Osteoblast (primary cell): ENCODE measurements around the gene VAPA. TPM values are rescaled to one million over a fixed set of nuclear protein-coding genes. Genes with fewer than 3 reads are reported as not detected.
A peak's percentile ranks its signal among the peaks of the same experiment; 100 is the strongest.

Experiments
- DNase-seq: peaks from one replicate; pipeline ENCODE4 v3.0.0; 2011; ENCODE audit warnings: low spot score, mixed read lengths; ENCODE audit not compliant: insufficient read length; ENCODE audit errors: missing footprints
- H2AFZ ChIP-seq: 2 replicates; pipeline ENCODE4 v1.6.0; 2011; ENCODE audit warnings: mild to moderate bottlenecking, low read length
- H3K27ac ChIP-seq: 2 replicates; pipeline ENCODE4 v1.5.1; 2011; ENCODE audit warnings: mild to moderate bottlenecking, low read depth, low read length, moderate library complexity
- H3K27me3 ChIP-seq: 2 replicates; pipeline ENCODE4 v1.6.0; 2012; ENCODE audit warnings: mild to moderate bottlenecking, control low read depth, inconsistent platforms, low read length, moderate library complexity; ENCODE audit not compliant: insufficient read depth
- H3K36me3 ChIP-seq: 2 replicates; pipeline ENCODE4 v1.5.1; 2011; ENCODE audit warnings: mild to moderate bottlenecking, low read length, control low read depth, moderate library complexity; ENCODE audit not compliant: insufficient read depth
- H3K4me1 ChIP-seq: 2 replicates; pipeline ENCODE4 v1.5.1; 2011; ENCODE audit warnings: mild to moderate bottlenecking, low read length, control low read depth, moderate library complexity; ENCODE audit not compliant: insufficient read depth
- H3K4me2 ChIP-seq: 2 replicates; pipeline ENCODE4 v1.6.0; 2011; ENCODE audit warnings: mild to moderate bottlenecking, low read length; ENCODE audit not compliant: insufficient read depth
- H3K4me3 ChIP-seq: fragments of 200-600 bp; sonication (generic); 3 replicates; pipeline ENCODE4 v1.5.1; 2012; ENCODE audit warnings: mild to moderate bottlenecking, low read length, inconsistent platforms; ENCODE audit not compliant: insufficient read depth
- H3K79me2 ChIP-seq: 2 replicates; pipeline ENCODE4 v1.6.0; 2012; ENCODE audit warnings: mild to moderate bottlenecking, low read length, control low read depth, inconsistent platforms; ENCODE audit not compliant: insufficient read depth
- H3K9me3 ChIP-seq: 2 replicates; pipeline ENCODE4 v1.5.1; 2011; ENCODE audit warnings: low read depth, low read length, control low read depth
- H4K20me1 ChIP-seq: 2 replicates; pipeline ENCODE4 v1.6.0; 2012; ENCODE audit warnings: mild to moderate bottlenecking, low read length, control low read depth; ENCODE audit not compliant: insufficient read depth
- CTCF ChIP-seq: IDR thresholded peaks from 2 replicates; pipeline ENCODE4 v1.5.1; 2011; ENCODE audit warnings: mild to moderate bottlenecking, low read depth, low read length, moderate library complexity; ENCODE audit errors: extremely low read depth
- total RNA-seq: library from RNA; depleted of rRNA; stranded (reverse); fragments of >200 nt; gene quantifications from 2 replicates; pipeline ENCODE4 v1.2.3, GENCODE V29; 2012

VAPA gene
- total RNA-seq, 1 donor = 316 TPM

GRCh38 chr18:9868857-9869714 is 44.7 kb upstream of the VAPA start:
- H3K27ac ChIP-seq = peak overlapping the region; percentile 34
- H3K36me3 ChIP-seq = no peaks in the 10 kb centered on the region
- DNase-seq = no peak
- TF ChIP-seq CTCF = no peak
- no peaks in the 10 kb centered on the region for H3K27me3 ChIP-seq
- H4K20me1 ChIP-seq = no peaks in the 10 kb centered on the region
- H2AFZ ChIP-seq = no peak overlapping the region
- no peak overlapping the region for H3K4me2 ChIP-seq
- H3K9me3 ChIP-seq = peaks cover 4% of the 10 kb centered on the region
- no peak overlapping the region for H3K4me3 ChIP-seq
- H3K79me2 ChIP-seq = no peaks in the 10 kb centered on the region
- H3K4me1 ChIP-seq = peaks cover 22% of the 10 kb centered on the region

GRCh38 chr18:9869715-9870430 is 43.9 kb upstream of the VAPA start:
- Histone ChIP-seq H3K4me1 (peaks cover 22% of the 10 kb centered on the region), H3K36me3 (no peaks in the 10 kb centered on the region), H4K20me1 (no peaks in the 10 kb centered on the region), H2AFZ (peak overlapping the region; percentile 79), H3K4me2 (peak overlapping the region; percentile 4), H3K27me3 (no peaks in the 10 kb centered on the region), H3K27ac (peak overlapping the region; percentile 71), H3K79me2 (no peaks in the 10 kb centered on the region), H3K9me3 (peaks cover 4% of the 10 kb centered on the region), H3K4me3 (no peak overlapping the region)
- TF ChIP-seq CTCF = no peak
- DNase-seq = peak; percentile 87

- H3K36me3 ChIP-seq = no peaks in the 10 kb centered on the region
- H3K27me3 ChIP-seq = no peaks in the 10 kb centered on the region
- H4K20me1 ChIP-seq = no peaks in the 10 kb centered on the region
- H3K27ac ChIP-seq = peak overlapping the region; percentile 71
- TF ChIP-seq CTCF = no peak
- H3K4me1 ChIP-seq = peaks cover 22% of the 10 kb centered on the region
- peaks cover 2% of the 10 kb centered on the region for H3K9me3 ChIP-seq
- no peaks in the 10 kb centered on the region for H3K79me2 ChIP-seq
- H3K4me3 ChIP-seq = no peak overlapping the region
- DNase-seq = no peak
- H2AFZ ChIP-seq = peak overlapping the region; percentile 79
- peak overlapping the region; percentile 4 for H3K4me2 ChIP-seq
Observed at GRCh38 chr18:9870431-9871008, 43.3 kb upstream of the VAPA start.
